ENCODE measurements around the gene NHLH1.

The NHLH1 gene

DNA sequence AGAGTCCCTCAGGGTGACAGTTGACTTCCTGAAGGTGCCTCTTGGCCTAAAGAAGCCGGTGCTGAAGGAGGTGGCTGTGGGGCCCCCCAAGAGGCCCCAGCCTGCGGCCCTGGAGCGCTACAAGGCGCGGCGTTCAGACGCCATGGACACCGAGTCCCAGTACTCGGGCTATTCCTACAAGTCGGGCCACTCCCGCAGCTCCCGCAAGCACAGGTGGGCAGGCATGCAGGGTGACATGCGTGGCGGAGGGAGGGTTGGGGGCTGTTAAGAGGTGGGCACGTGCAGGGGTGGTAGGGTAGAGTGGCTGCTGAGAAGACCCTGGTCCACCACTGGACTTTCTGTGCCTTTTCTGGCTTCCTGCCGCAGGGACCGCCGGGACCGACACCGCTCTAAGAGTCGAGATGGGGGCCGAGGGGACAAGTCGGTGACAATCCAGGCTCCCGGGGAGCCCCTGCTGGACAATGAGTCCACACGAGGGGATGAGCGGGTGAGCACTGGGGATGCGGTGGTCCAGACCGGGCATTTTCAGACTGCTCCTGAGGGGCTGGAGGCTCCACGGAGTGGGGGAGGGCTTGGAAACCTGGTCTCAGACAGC is 48.9 kb downstream of the NHLH1 start:
- Histone ChIP-seq H3K9ac (ENCODE audit: low read depth, low read length) (no peak overlapping the region), H3K27me3 (ENCODE audit: insufficient read depth, low read length) (no peaks in the 10 kb centered on the region), H3K4me3 (ENCODE audit: low read length) (no peak overlapping the region), H3K36me3 (ENCODE audit: insufficient read depth, low read length) (peaks cover 56% of the 10 kb centered on the region), H3K27ac (ENCODE audit: low read depth, low read length) (no peak overlapping the region), H3K4me1 (ENCODE audit: insufficient read depth, low read length) (peaks cover 18% of the 10 kb centered on the region), H3K9me3 (ENCODE audit: insufficient read depth, low read depth, low read length) (no peaks in the 10 kb centered on the region)
- 94% methylated on average over 29 of the region's 29 CpGs for WGBS

DNA sequence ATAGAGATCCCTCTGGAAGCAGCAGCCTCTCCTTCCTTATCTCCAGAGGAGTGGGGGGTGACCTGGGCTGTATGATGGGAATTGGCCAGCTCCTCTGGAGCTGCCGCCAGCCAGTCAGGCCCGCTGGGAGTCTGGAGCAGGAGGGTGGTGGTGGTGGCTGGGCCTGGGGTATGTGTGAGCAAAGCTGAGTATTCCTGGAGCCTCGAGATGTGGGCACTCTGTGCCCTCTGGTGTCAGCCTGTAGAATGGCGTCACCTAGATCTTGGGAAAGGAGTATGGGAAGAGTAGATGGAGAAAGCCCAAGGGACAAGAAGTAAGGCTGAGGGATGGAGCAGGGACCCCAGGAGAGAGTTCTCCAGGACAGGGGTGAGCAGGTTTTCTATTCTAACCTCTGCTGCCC is 49.5 kb downstream of the NHLH1 start:
- Histone ChIP-seq H3K9ac (ENCODE audit: low read depth, low read length) (no peak overlapping the region), H3K9me3 (ENCODE audit: insufficient read depth, low read depth, low read length) (no peaks in the 10 kb centered on the region), H3K27me3 (ENCODE audit: insufficient read depth, low read length) (no peaks in the 10 kb centered on the region), H3K4me3 (ENCODE audit: low read length) (no peak overlapping the region), H3K27ac (ENCODE audit: low read depth, low read length) (no peak overlapping the region), H3K4me1 (ENCODE audit: insufficient read depth, low read length) (peaks cover 12% of the 10 kb centered on the region; the same call in 1 of the 2 replicates), H3K36me3 (ENCODE audit: insufficient read depth, low read length) (peaks cover 62% of the 10 kb centered on the region)
- WGBS: 71% methylated on average over 4 of the region's 4 CpGs

DNA sequence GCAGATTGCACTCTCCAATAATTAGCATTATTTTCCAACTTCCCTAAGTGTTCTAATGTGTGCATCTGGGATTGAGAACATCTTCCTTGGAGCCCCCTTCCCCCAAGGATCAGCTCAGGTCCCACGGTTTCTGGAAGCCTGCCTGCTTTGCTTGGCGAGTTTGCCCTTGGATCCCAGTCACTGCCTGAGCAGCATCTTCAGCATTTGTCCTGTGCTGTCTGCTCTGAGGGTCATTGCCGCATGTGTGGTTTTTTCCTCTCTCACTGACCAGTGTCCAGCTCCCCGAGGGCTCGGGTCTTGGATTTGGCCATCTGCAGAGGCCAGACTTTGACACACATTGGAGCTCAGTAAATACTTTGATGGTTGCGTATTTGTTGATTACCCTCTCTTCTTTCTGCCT is 51.6 kb downstream of the NHLH1 start:
- peaks cover 8% of the 10 kb centered on the region; the same call in 1 of the 2 replicates for H3K4me1 ChIP-seq (ENCODE audit: insufficient read depth, low read length)
- peaks cover 82% of the 10 kb centered on the region for H3K36me3 ChIP-seq (ENCODE audit: insufficient read depth, low read length)
- 95% methylated on average over 6 of the region's 6 CpGs for WGBS
- no peaks in the 10 kb centered on the region for H3K27me3 ChIP-seq (ENCODE audit: insufficient read depth, low read length)
- H3K9me3 ChIP-seq (ENCODE audit: insufficient read depth, low read depth, low read length): no peaks in the 10 kb centered on the region
- H3K27ac ChIP-seq (ENCODE audit: low read depth, low read length): no peak overlapping the region
- H3K4me3 ChIP-seq (ENCODE audit: low read length): no peak overlapping the region
- no peak overlapping the region for H3K9ac ChIP-seq (ENCODE audit: low read depth, low read length)

DNA sequence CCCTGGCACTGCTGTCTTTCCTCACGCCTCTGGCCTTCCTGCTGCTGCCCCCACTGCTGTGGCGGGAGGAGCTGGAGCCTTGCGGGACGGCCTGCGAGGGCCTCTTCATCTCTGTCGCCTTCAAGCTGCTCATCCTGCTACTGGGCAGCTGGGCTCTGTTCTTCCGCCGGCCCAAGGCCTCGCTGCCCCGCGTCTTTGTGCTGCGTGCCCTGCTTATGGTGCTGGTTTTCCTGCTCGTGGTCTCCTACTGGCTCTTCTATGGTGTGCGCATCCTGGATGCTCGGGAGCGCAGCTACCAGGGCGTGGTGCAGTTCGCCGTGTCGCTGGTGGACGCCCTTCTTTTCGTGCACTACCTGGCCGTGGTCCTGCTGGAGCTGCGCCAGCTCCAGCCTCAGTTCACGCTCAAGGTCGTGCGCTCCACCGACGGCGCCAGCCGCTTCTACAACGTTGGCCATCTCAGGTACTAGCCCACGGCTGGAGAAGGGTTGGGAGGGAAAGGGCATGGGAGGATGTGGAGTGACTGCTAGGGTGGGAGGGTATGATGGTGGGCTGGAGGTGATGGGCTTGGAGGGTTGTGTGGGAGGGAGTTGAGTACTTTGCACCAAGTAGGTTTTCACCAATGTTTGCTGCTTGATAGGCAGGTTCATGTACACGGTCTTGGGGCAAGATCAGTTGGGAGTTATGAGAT is 52.4 kb downstream of the NHLH1 start:
- H3K27ac ChIP-seq (ENCODE audit: low read depth, low read length): no peak overlapping the region
- WGBS: 97% methylated on average over 34 of the region's 34 CpGs
- no peaks in the 10 kb centered on the region for H3K9me3 ChIP-seq (ENCODE audit: insufficient read depth, low read depth, low read length)
- no peaks in the 10 kb centered on the region for H3K27me3 ChIP-seq (ENCODE audit: insufficient read depth, low read length)
- H3K9ac ChIP-seq (ENCODE audit: low read depth, low read length): no peak overlapping the region
- H3K4me3 ChIP-seq (ENCODE audit: low read length): no peak overlapping the region
- H3K4me1 ChIP-seq (ENCODE audit: insufficient read depth, low read length): peaks cover 1% of the 10 kb centered on the region; the same call in 1 of the 2 replicates
- peaks cover 90% of the 10 kb centered on the region for H3K36me3 ChIP-seq (ENCODE audit: insufficient read depth, low read length)

DNA sequence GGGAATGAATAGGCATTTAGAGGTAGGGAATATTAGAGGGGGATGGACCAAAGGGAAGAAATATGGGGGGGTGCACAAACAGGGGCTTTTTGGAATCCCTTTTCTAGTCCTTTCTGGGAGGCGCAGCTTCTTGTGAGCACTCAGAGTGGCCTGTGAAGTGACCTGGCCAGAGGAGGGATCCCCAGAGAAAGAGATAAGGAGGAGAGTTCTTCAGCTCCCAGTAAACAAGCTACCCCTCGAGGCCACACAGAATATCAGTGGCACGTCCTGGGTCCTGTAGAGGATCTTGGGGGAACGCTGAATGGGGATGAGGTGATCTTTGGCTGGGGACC is 52.9 kb downstream of the NHLH1 start:
- 92% methylated on average over 4 of the region's 4 CpGs for WGBS
- Histone ChIP-seq H3K27me3 (ENCODE audit: insufficient read depth, low read length) (no peaks in the 10 kb centered on the region), H3K9me3 (ENCODE audit: insufficient read depth, low read depth, low read length) (no peaks in the 10 kb centered on the region), H3K27ac (ENCODE audit: low read depth, low read length) (no peak overlapping the region), H3K9ac (ENCODE audit: low read depth, low read length) (no peak overlapping the region), H3K4me3 (ENCODE audit: low read length) (no peak overlapping the region), H3K36me3 (ENCODE audit: insufficient read depth, low read length) (peaks cover 95% of the 10 kb centered on the region), H3K4me1 (ENCODE audit: insufficient read depth, low read length) (no peaks in the 10 kb centered on the region)

DNA sequence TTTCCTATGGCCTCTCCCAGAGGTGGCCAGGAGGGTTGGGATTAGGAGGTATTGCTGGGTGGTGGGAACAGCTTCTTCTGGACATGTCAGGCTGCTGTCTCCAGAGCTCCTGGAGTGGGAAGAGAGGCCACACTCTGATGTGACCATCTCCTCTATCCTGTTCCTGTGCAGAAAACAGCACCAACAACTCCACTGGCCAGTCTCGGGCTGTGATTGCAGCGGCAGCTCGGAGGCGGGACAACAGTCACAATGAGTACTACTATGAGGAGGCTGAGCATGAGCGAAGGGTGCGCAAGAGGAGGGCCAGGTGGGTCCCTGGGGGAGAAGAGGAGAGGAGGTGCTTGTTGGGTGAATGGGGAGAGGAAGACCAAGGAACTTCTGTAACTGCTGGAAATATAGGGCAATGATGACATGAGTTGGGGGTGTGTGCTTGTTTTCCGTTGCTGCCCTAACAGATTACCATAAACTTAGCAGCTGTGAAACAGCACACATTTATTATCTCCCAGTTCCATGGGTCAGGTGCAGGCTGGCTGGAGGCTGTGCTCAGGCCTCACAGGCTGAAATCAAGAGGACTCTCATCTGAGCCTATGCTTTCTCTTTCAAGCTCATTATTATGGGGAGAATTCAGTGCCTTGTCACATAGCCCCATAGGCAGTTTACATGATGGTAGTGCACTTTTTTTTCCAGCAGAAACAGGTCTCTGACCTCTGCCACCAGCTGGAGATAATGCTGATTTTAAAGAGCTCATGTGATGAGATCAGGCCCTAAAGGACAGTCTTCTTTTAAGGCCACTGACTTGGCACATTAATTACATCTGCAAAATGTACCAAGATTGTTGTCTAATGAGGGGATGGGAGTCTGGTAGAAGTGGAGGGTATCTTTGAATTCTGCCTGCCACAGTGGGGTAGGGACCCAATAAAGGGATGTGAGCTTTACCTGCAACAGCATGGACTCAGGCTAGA is 54.3 kb downstream of the NHLH1 start:
- Histone ChIP-seq H3K9me3 (ENCODE audit: insufficient read depth, low read depth, low read length) (no peaks in the 10 kb centered on the region), H3K27me3 (ENCODE audit: insufficient read depth, low read length) (no peaks in the 10 kb centered on the region), H3K4me3 (ENCODE audit: low read length) (no peak overlapping the region), H3K36me3 (ENCODE audit: insufficient read depth, low read length) (peaks cover 94% of the 10 kb centered on the region), H3K27ac (ENCODE audit: low read depth, low read length) (no peak overlapping the region), H3K9ac (ENCODE audit: low read depth, low read length) (no peak overlapping the region), H3K4me1 (ENCODE audit: insufficient read depth, low read length) (no peaks in the 10 kb centered on the region)
- 95% methylated on average over 7 of the region's 7 CpGs for WGBS

DNA sequence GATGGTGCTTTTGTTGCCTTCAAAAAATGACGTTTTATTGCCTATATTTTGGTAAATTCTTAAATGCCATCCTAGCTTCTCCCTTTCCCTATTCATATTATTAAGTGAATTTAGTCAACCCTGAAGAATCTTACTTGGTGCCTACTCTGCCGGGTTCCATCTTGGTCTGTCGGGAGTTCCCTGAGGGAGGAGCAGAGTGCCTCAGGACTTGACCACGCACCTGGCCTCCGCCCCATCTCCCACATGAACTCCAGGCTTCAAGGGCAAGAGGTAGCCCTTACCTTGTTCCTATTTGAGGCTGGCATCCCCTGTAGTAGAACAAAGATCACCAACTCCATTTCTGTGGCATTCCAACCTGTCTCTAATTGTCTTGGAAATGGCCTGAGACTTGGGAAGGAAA is 55.0 kb downstream of the NHLH1 start:
- Histone ChIP-seq H3K9ac (ENCODE audit: low read depth, low read length) (no peak overlapping the region), H3K9me3 (ENCODE audit: insufficient read depth, low read depth, low read length) (no peaks in the 10 kb centered on the region), H3K4me3 (ENCODE audit: low read length) (no peak overlapping the region), H3K27ac (ENCODE audit: low read depth, low read length) (no peak overlapping the region), H3K4me1 (ENCODE audit: insufficient read depth, low read length) (no peaks in the 10 kb centered on the region), H3K27me3 (ENCODE audit: insufficient read depth, low read length) (no peaks in the 10 kb centered on the region), H3K36me3 (ENCODE audit: insufficient read depth, low read length) (peaks cover 95% of the 10 kb centered on the region)
- 95% methylated on average over 5 of the region's 5 CpGs for WGBS
